Measurements from ENCODE around the gene MTMR11. TPM values are rescaled to one million over a fixed set of nuclear protein-coding genes. Genes with fewer than 3 reads are reported as not detected.

Gene MTMR11
- total and polyA plus RNA-seq, 2 of the 13 experiments (the other 11 are each of a cell fraction or from before 2014, with no cell fraction given), result 0.49 to 2.8 TPM

GRCh38 chr1:149899460-149900284 lies 37.0 kb downstream of the MTMR11 start, which contains the start of gene BOLA1:
Gene BOLA1, plus strand, starts transcription at chr1:149899568. Its CDS starts 492 bp downstream, at chr1:149900060.
- Histone ChIP-seq H4K20me1 (ENCODE audit: insufficient read depth, low read length) (no peaks in the 10 kb centered on the region), H3K27ac (ENCODE audit: extremely low read length, insufficient read depth, low read length) (peak within 1 kb of the TSS; percentile 55), H3K27me3 (ENCODE audit: control insufficient read depth in 1 of 2, insufficient read depth in 2 of 2, low read length in 2 of 2) (no peaks in the 10 kb centered on the region), H3K4me1 (ENCODE audit: insufficient read depth, low read length) (peaks cover 16% of the 10 kb centered on the region), H3K9ac (ENCODE audit: insufficient read depth, low read depth, low read length) (peak within 1 kb of the TSS; percentile 72), H3K4me2 (ENCODE audit: low read depth, low read length) (peak within 1 kb of the TSS; percentile 69), H3K79me2 (ENCODE audit: insufficient read depth, low read length) (no peaks in the 10 kb centered on the region), H3K36me3 (replicated peaks in 1 of 2; ENCODE audit: control insufficient read depth in 1 of 2, insufficient read depth in 2 of 2, low read length in 2 of 2) (no peaks in the 10 kb centered on the region), H3K4me3 (replicated peaks in 1 of 3; ENCODE audit: insufficient read depth in 1 of 3, low read depth in 2 of 3, low read length in 3 of 3) (peak within 1 kb of the TSS; percentile 3 to 62 (median 42); a peak in 4 of 6 replicates), H2AFZ (ENCODE audit: low read length) (peak within 1 kb of the TSS; percentile 59), H3K9me3 (ENCODE audit: low read length) (no peaks in the 10 kb centered on the region)
- ATAC-seq (peak; percentile 99), FAIRE-seq (peak; percentile 79), DNase-seq (ENCODE audit: low spot score) (peak; percentile 78)
- ChIA-PET CTCF (ENCODE audit: low intra/inter-chr PET ratio, low total read pairs) (no interaction called here), POLR2A (interaction anchor here (2.5 kb wide), 1 partner anchor 12 kb away, joined by 15 read pairs; a partner anchor contains a TSS)
- in situ Hi-C loops (cut with HindIII; ENCODE audit: extremely low pct_ligation_motif_present, low pct_unique_long_range_greater_than_20kb), result no loop called here
- BruUV-seq (replicated peaks), result TSS peak; percentile 76
- intact Hi-C loops (cut with micrococcal nuclease; ENCODE audit: unreplicated experiment), result no loop called here
- 77% methylated on average over 48 of the region's 65 CpGs for WGBS (ENCODE audit: low lambda C conversion rate)
- TF ChIP-seq NFE2 (CRISPR knock-in tag; IDR thresholded peaks at IDR 0.05), result no peak
- TF ChIP-seq ZNF780A (CRISPR knock-in tag; IDR thresholded peaks at IDR 0.05), result no peak
- no peak for TF ChIP-seq NCOR1 (IDR thresholded peaks at IDR 0.05; ENCODE audit: borderline replicate concordance, low read length)
- 0 out of 2 replicates have a peak, but pooled peaks have one; percentile 20 for TF ChIP-seq ARNTL (CRISPR knock-in tag; IDR thresholded peaks at IDR 0.05)
- TF ChIP-seq KMT2A (CRISPR knock-in tag; IDR thresholded peaks at IDR 0.05), result peak; percentile 40; the same call in 1 of the 2 replicates
- TF ChIP-seq TEF (CRISPR knock-in tag; IDR thresholded peaks at IDR 0.05), result no peak
- TF ChIP-seq ARHGAP35 (CRISPR knock-in tag; IDR thresholded peaks at IDR 0.05; ENCODE audit: borderline replicate concordance), result peak; percentile 27; the same call in 1 of the 2 replicates
- peak; percentile 54; the same call in 1 of the 2 replicates for TF ChIP-seq CBFB (CRISPR knock-in tag; IDR thresholded peaks at IDR 0.05)
- peak; percentile 72; the same call in 1 of the 2 replicates for TF ChIP-seq ZNF670 (CRISPR knock-in tag; IDR thresholded peaks at IDR 0.05; ENCODE audit: borderline replicate concordance)
- TF ChIP-seq ZNF431 (CRISPR knock-in tag; IDR thresholded peaks at IDR 0.05; ENCODE audit: borderline replicate concordance, low read depth), result no peak
- no peak for TF ChIP-seq BRF2 (CRISPR knock-in tag; IDR thresholded peaks at IDR 0.05)
- peak; percentile 78; the same call in 1 of the 2 replicates for TF ChIP-seq ZBTB4 (CRISPR knock-in tag; IDR thresholded peaks at IDR 0.05; ENCODE audit: borderline replicate concordance)
- TF ChIP-seq ZNF510 (CRISPR knock-in tag; IDR thresholded peaks at IDR 0.05; ENCODE audit: low read depth), result no peak
- TF ChIP-seq ZNF335 (CRISPR knock-in tag; IDR thresholded peaks at IDR 0.05), result peak; percentile 79; the same call in 1 of the 2 replicates
- TF ChIP-seq ZNF580 (CRISPR knock-in tag; IDR thresholded peaks at IDR 0.05; ENCODE audit: borderline replicate concordance, low read depth), result no peak
- peak; percentile 86 for TF ChIP-seq SUZ12 (IDR thresholded peaks at IDR 0.05; ENCODE audit: low read depth, low read length)
- peak; percentile 92 for TF ChIP-seq TFDP1 (CRISPR knock-in tag; IDR thresholded peaks at IDR 0.05; ENCODE audit: borderline replicate concordance)
